ENCODE results near the gene PLD4.
"Not testable (repeated sequence)": the region's sequence is repeated elsewhere in the genome, so short reads cannot be mapped to it uniquely, and the experiment has no call there.

The PLD4 gene

GRCh38 chr14:104900639-104901512, 23.8 kb upstream of the PLD4 start:
- DNase-seq: no peak

GRCh38 chr14:104903990-104904389, 20.7 kb upstream of the PLD4 start:
- peak; percentile 86 for DNase-seq

DNA sequence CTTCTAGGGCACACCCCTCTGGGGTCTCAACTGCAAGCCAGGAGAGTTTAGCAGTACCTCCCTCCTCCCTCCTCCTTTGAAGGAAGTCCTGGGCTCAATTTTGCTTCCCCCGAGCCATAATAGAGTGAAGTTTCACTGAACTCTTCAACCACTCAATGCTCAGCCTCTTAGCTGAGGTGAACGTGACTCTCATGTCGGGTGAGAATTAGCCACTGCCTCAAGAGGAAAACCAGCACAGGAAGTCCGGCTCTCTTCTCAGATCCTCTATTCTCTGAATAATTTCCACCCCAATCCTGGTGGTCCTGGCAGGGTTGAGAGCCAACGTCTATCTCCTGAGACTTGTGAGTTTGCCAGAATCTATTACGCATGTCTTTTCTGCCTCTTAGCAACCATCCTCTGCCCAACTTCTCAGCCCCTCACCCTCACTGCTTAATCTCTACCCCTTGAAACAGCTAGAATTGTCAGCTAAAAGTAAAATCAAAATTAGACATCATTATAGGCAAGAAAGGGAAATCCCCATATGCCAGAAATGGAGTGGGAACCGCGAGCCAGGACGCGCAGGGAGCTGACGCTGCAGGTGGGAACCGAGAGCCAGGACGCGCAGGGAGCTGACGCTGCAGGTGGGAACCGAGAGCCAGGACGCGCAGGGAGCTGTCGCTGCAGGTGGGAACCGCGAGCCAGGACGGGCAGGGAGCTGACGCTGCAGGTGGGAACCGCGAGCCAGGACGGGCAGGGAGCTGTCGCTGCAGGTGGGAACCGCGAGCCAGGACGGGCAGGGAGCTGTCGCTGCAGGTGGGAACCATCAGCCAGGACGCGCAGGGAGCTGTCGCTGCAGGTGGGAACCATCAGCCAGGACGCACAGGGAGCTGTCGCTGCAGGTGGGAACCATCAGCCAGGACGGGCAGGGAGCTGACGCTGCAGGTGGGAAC, 19.8 kb upstream of the PLD4 start:
- not testable (repeated sequence) for DNase-seq

DNA sequence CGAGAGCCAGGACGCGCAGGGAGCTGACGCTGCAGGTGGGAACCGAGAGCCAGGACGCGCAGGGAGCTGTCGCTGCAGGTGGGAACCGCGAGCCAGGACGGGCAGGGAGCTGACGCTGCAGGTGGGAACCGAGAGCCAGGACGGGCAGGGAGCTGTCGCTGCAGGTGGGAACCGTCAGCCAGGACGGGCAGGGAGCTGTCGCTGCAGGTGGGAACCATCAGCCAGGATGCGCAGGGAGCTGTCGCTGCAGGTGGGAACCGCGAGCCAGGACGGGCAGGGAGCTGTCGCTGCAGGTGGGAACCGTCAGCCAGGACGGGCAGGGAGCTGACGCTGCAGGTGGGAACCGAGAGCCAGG, 19.1 kb upstream of the PLD4 start:
- not testable (repeated sequence) for DNase-seq

- no peak for DNase-seq
Observed at GRCh38 chr14:104908303-104908702, 16.4 kb upstream of the PLD4 start.

- no peak for DNase-seq
Observed at GRCh38 chr14:104912053-104912452, 12.6 kb upstream of the PLD4 start.

- DNase-seq: peak; percentile 100
Observed at GRCh38 chr14:104913435-104913834, 11.2 kb upstream of the PLD4 start.

- no peak for DNase-seq
Observed at GRCh38 chr14:104917116-104917515, 7.6 kb upstream of the PLD4 start.

GRCh38 chr14:104917993-104918392, 6.7 kb upstream of the PLD4 start:
- DNase-seq: no peak

DNA sequence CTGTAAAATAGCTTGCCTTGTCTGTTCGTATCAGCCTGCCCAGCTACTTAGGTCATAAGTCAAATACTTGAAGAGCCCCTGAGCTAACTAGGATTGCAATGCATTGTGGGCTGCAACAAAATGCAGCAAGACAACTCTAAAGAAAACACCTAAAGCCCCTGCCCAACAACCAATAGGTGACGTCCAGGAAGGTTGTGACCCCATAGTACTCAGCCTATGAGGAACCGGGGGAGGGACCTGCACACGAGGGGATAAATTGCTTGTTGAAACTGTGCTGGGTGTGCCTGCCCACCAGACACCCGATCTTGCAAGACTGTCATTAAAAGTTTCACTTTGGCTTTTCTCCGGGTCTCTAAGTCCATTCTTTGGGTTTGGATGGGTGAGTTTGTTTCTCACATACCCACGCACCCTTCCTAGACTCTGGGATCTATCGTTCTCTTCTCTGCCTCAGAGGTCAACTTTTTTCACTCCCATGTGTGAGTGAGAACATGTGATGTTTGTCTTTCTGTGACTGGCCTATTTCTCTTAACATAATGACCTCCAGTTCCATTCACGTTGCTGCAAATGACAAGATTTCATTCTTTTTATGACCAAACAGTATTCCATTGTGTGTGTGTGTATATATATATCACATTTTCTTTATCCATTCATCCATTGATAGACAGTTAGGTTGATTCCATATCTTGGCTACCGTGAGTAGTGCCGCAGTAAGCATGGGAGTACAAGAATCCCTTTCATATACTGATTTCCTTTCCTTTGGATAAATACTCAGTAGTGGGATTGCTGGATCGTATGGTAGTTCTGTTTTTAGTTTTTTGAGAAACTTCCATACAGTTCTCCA, 5.3 kb upstream of the PLD4 start:
- DNase-seq: not testable (repeated sequence)

GRCh38 chr14:104919993-104920315, 4.7 kb upstream of the PLD4 start:
- DNase-seq: no peak

GRCh38 chr14:104923640-104924420, 849 bp upstream of the PLD4 start:
- DNase-seq: no peak

- no peak for DNase-seq
Observed at GRCh38 chr14:104925214-104925854, 655 bp downstream of the PLD4 start.

DNA sequence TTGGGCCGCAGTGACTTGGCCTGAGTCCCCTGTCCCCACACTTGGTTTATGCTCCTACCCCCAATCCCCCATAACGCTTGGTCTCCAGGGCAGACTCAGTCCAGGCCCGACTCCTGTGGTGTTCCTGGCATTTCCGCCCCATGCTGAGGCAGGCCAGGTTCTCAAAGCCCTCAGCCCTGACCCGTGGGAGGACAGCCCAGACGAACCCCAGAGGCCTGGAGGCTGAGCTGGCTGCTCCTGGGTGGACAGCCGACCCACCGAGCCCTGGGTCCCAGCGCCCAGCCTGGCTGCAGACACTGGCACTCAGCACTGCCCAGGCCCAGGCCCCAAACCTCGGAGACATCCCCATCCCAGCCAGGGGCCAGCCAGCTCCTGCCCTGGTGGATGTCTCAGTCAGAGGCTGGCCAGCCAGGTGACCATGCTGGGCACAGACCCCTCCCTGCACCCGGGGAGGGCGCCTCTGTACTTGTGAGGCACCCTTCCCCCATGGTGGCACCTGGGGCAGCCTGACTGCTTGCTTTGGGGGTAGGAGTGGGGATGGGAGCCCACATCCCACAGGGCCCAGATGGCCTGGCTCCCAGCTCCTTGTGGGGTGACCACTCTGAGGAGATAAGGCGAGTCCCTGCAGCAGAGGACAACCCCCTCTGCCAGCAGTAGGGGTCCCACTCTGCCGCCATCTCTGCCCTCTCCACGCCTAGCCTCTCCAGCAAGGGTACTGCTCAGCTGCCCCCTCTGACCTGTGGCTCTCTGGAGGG, 1.4 kb downstream of the PLD4 start:
- DNase-seq: no peak

DNA sequence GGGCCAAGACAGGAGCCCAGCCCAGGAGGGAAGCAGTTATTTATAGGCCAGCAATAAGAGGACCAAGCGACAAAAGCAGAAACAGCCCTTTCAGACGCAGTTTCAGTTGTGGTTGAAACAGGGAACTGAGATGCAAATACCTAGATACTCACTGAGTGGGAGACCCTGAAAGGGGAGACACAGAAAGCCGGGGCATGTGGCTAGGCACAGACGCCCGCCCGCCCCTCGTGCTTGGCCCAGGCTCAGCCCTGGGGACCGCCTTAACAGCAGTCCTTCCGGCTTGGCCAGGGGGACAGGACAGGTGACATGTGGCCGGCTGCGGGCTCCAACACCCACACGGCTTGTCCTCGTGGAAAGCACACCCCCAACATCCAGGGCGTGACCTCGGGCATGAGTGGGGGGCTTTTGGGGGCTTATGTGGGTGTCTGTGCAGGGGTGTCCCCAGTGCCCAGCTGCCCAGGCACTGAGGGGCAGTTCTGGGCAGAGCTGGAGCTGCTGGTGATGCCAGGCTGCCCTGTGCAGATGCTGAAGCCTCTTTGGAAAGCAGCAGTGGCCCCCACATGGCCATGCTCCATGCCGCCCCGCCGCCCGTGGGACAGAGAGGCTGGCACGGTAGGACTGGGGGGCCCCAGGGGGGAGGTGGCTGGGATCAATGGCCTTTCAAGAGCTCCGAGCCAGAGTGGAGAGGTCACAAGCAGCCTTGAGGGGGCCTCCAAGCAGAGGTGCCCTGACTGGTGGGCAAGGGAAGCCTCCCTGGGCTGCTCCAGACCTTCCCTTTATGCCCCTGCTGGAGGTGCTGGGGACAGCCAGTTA, 2.1 kb downstream of the PLD4 start:
- DNase-seq: no peak

- DNase-seq: no peak
Observed at GRCh38 chr14:104927432-104927816, 2.7 kb downstream of the PLD4 start.

GRCh38 chr14:104927901-104928300, 3.2 kb downstream of the PLD4 start:
- no peak for DNase-seq

- DNase-seq: no peak
Observed at GRCh38 chr14:104928391-104929133, 3.9 kb downstream of the PLD4 start.

Data from NCI-H524 treated with DMSO at 0.1 percent for 48 hours (cell line).